ENCODE results near the gene ARID1B.
"Not testable (repeated sequence)": the region's sequence is repeated elsewhere in the genome, so short reads cannot be mapped to it uniquely, and the experiment has no call there.

Gene ARID1B

DNA sequence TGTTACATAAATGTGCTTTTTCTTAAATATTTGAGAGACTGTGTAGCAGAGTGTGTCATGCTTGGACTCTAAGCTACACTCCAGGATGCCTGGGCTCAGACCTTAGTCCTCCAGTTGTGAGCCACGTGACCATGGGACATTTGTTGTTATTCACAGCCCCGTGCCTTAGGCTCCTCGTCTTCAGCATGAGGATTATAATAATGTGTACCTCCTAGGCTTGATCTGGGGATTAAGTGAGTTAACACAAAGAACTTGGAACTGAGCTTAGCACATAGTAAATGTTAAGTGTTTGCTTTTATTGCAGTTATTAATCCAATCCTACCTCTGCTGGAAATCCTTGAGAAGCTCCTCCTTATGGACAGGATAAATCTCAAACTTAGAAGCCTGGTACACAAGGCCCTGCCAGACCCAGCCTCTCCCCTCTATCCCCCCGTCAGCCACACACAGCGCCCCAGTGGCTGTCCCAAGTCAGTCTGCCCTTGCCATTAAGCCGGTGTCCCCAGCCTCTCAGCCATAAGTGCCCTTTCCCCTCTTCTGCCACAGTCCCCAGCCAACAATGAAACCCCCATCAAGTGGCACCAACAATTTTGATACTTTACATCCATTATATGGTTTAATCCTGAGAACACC lies 368.6 kb downstream of the ARID1B start:
- no peak for DNase-seq

DNA sequence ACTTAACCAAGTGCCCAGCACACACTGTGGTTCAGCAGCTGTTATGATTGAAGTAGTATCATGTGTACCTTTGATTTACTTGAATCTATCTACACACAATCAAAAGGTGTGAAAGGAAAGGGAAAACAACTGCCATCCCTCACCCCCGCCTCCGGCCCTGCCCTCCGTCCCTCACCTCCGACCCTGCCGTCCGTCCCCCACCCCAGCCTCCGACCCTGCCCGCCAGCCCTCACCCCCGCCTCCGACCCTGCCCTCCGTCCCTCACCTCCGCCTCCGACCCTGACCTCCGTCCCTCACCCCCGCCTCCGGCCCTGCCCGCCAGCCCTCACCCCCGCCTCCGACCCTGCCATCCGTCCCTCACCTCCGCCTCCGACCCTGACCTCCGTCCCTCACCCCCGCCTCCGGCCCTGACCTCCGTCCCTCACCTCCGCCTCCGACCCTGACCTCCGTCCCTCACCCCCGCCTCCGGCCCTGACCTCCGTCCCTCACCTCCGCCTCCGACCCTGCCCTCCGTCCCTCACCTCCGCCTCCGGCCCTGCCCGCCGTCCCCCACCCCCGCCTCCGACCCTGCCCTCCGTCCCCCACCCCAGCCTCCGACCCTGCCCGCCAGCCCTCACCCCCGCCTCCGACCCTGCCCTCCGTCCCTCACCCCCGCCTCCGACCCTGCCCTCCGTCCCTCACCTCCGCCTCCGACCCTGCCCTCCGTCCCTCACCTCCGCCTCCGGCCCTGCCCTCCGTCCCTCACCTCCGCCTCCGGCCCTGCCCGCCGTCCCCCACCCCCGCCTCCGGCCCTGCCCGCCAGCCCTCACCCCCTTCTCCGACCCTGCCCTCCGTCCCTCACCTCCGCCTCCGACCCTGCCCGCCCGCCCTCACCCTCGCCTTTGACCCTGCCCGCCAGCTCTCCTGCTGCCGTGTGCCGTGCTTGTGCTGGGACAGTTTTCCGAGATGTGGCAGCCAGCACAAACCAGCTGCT lies 370.2 kb downstream of the ARID1B start:
- DNase-seq = not testable (repeated sequence)

DNA sequence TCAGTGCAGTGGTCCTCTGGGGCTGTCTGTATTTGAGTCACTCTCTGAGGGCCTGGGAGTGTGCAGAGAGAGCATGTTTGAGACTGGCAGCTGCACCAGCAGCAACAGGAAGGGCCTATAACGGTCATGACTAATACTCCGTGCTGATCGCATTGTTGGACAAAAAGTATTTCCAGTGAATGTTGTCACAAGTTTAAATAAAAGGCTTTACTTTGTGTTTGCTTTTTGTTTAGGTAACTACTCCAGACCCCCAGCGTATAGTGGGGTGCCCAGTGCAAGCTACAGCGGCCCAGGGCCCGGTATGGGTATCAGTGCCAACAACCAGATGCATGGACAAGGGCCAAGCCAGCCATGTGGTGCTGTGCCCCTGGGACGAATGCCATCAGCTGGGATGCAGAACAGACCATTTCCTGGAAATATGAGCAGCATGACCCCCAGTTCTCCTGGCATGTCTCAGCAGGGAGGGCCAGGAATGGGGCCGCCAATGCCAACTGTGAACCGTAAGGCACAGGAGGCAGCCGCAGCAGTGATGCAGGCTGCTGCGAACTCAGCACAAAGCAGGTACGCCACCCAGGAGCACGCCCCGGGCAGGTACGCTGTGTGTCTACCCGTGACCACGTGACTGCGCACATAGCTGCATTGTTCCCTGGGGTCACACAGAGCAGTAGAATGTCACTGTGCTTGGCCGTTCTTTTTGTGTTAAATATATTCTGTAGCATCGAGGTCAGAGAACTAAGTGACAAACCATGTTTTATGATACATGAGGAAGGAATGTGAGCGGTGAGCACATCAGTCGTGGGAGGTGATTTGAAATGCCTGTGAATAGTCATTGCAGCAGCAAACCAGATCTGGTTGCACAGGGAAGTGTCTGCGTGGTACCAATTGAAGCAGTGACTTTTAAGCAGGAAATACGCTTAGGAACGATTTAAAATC lies 371.5 kb downstream of the ARID1B start:
- no peak for DNase-seq

DNA sequence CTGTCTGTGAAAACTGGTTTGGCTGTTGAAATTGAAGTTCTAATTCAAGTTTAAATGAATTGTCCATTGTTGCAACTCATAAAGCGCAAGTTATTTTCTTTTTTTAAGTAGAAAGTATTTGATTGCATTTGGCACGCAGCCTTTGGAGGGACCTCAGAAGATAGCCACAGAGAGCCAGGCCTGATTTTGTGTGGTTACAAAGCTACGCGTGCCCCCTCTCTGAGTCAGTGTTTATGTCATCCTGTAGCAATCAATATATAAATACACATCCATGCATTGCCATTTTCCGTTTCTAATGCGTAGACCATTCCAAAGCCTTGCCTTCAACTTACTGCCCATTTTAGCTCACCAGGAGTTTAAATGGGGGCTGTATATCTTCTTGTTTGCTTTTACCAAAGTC lies 372.9 kb downstream of the ARID1B start:
- no peak for DNase-seq

DNA sequence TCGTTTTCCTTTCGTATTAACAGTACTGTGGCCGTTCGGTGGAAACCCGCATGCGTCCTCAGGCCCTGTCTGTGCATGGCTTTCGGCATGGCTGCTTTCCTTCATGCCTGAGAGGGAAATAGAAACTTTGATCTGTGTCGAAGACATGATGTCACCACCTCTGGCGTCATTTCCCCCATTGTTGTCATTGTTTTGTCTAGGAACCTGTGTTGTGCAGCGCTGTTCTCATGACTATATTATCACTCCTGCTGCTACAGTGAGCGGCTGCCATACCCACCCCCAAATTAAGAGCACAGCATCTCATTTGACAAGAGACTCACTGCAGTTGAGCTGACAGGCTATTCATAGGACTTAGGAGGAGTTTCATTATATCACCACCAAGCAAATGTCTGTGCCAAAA lies 373.9 kb downstream of the ARID1B start:
- DNase-seq = no peak

DNA sequence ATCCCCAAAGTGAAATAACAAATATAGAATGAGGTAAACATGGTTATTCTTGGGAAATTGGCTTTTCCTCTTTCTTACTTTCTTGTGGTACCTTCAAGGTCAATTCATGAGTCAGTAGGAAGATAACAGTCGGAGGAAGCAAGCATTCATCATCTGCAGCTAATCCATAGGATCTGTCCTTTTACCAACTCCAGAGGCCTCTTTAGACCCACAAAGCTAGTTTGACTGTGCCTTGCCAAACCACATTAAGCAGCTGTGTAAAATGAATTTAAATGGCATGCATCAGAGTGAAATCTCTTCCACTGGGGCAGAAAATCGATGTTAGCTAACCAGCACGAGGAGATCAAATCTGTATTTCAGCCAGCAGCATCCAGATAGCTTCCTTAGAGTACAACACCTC lies 374.8 kb downstream of the ARID1B start:
- no peak for DNase-seq

DNA sequence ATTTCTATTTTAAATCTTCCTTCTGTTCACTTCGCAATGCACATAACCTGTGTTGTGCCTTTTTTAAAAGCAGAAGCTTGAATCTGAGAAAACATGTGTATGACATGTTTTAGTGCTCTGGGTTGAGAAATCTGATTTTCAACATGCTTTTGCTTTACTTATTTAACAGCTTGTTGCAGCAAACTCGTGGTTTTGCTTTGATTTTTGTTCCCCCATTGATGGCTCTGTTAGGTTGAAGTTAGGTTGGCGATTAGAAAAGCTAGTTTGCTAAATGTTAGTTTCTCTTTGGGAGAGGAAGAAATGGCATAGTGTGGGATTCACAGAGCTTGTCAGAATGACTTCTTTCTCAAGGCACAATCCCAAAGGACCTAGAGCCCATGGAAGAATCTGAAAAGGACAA lies 375.4 kb downstream of the ARID1B start:
- no peak for DNase-seq

DNA sequence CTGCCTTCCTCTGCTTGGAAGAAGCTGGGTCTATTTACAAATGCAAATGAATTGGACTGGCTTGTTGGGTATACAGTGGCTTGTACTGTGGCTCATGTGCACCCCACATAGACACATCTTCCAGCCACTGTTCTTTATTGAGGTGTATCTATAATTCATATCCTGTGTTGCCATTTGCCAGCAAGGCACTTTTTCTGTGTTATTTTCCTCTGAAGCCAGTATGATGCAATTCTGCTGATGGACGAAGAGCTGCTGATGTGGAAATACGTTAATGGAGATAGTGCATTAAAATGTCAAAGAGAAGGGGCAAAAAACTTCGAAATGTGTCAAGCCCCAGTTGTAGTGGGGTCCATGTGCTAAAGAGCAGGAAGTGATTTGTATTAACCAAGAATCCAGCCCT lies 378.6 kb downstream of the ARID1B start:
- DNase-seq = no peak

DNA sequence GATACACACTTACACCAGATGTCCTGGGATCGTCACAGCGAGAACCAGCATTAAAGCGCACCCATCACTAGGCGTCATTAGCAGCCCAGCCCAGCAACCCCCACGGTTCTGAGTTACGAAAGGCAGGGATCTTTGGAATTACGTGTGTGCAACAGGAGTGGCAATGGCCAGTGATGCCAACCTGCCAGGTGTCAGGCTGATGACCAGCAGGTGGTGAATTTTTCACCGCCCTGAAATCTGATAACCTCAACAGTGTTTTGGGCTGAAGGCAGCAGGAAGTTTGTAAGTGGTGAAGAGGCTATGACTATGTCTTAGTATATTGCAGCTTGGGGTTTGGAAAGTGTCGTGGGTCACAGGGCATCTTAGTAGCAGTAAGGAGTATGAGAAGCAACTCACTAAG lies 380.1 kb downstream of the ARID1B start:
- DNase-seq = no peak

DNA sequence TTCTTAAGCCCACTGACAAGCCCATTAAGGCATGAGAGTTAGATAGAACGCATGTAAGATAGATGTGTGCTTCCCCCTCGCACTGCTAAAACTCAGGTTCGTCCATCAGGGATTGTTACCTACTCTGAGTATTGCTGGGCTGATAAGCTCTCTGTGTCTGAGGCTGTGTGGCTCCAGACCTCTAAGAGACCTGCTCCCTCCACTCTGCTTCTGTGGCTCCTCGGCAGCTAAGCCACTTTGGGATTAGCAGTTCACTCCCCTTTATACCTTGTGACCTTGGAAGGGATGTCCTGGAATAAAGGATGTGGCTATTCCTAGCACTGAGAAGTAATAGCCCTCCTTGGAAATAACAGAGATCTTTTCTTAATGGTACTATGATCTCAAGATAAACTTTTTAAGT lies 381.3 kb downstream of the ARID1B start:
- DNase-seq = no peak

DNA sequence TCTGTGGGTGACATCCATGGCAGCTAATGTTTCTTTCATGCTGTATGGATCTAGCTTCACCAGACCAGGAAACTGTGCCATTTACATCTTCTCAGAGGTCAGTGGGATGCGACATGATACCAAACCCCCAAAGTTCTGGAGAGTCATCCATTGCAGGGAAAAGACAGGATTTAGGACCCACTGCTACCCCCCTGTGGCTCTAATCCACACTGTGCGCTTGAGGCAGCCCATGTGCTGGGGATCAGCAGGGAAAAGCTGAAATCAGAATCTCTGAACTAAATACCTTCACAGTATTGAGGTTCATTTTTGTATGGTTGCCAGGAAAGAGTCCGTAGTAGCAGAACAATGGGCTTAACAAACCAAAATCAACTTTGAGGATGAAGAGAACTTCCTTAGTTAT lies 381.7 kb downstream of the ARID1B start:
- no peak for DNase-seq

DNA sequence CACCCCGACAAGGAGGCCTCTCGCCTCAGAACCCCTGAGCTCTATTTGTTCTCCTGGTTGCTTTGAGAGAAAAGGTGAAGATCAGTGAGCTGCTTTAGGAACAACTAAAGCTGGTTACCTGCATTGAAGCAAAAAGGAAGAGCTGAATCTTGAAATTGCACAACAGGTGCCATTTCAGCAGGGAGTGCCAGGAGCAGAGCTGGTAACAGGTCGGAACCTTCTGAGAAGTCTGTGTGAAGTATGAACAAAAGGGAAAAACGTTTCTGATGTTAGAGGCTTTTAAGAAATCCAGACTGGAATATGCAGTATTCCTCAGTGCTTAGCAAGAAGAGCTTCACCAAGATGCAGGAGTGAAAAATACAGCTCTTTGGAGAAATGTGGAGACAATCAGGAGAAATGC lies 382.2 kb downstream of the ARID1B start:
- DNase-seq = no peak

DNA sequence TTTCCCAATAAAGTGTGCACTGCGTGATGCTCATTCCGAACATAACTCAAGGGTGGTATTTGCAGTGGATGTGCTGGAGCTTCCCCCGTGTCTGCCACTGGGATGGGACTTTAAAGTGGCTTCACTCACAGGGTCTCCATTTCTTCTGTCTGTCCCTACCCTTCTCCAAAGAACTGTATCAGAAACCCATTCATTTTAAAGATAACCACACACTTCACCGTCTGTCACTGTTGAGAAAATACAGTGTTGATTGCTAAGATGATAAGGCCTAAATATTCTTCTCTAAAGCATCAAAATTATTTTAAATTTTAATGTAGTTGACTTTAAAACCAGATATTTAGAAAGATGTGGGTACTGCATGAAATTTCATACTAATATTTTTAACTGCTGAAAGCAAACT lies 384.7 kb downstream of the ARID1B start:
- no peak for DNase-seq

DNA sequence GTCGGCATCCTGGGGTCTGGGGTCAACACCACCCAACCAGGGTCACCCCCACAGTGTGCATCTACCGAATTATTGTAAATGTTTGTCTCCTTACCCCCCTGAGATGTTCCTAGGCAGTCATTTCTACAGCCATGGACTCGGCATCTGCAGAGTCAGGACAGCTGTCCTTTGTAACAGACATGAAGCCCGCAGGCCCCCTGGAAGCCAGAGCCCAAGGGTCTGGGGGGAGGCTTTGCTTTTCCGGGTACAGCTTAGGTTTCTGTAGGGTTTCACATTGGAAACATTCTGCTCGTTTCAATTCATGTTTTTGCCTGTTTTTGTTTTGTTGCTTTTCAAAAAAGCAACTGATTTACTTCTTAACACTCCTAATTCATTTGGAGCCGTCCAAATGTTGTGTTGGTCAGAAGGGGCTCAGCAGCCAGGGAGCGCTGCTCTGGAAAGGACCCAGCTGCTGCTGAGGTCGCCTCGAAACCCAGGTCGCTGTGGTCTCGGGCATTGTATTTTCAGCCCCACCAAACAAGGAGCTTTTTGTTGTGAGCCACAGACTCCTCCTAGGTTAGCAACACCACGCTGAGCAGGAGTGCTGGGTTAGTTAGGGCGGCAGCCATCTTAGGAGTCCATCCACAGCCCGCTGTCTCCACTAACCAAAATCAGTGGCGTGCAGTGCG lies 385.7 kb downstream of the ARID1B start:
- DNase-seq = no peak

DNA sequence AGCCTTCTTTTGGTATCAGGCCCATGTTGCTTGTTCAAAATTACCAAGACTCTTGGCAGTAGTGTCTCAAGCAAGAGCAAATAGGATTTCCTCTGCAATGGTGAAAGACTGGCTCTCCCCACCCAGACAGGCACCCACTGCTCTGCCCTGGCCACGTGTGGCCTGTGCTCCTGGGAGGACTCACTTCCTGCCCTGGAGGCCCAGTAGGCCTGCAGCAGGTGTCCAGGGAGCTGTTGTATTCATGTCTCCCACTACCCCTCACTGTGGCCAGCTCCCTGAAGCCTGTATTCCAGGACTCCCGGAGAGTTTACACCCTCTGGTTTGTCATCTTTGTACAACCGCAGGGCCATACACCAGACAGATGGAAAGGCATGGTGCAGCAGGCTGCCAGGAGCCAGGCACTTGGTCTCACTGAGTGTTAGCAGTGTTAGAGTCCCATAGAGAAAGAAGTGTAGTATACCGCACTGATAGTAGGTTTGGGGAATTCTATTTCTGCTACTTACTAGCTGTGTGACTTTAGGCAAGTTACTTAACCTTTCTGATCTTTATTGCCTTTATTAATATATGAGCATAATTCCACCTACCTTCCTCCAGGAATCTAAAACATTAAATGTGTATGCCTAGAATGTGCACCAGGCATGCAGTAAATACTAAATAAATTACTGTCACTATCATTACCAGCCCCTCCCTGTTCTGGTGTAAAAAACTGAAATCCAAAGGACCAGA lies 386.4 kb downstream of the ARID1B start:
- DNase-seq = no peak

DNA sequence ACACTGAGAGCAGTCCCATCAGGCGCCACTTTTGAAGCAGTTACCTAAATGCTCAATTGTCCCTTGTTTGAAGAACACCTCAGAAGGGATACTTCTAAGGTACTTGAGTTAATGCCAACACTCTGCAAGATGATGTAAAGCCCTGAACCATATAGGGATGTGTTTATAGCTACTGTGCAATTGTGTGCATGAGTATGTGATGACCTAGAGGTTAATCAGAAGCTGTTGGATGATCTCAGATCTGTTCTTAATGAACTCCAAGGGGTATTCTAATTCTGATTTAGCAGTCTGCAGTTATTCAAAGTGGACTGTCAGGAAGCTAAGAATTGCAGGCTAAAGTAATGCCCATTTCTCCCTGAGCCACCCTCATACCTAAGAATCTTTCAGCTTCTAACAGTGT lies 387.8 kb downstream of the ARID1B start:
- DNase-seq = no peak

DNA sequence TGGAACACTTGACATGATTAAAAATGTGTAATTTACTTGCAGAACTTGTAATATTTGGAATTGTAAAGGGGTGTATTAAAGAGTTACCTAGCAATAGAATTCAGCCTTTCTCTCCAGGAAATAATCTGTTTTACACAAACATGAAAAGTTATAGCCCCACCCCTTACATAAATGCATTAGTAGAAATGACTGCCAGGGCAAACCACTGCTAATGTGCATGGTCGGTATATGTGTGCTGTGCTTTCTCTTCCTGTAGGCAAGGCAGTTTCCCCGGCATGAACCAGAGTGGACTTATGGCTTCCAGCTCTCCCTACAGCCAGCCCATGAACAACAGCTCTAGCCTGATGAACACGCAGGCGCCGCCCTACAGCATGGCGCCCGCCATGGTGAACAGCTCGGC lies 389.6 kb downstream of the ARID1B start:
- DNase-seq = no peak

DNA sequence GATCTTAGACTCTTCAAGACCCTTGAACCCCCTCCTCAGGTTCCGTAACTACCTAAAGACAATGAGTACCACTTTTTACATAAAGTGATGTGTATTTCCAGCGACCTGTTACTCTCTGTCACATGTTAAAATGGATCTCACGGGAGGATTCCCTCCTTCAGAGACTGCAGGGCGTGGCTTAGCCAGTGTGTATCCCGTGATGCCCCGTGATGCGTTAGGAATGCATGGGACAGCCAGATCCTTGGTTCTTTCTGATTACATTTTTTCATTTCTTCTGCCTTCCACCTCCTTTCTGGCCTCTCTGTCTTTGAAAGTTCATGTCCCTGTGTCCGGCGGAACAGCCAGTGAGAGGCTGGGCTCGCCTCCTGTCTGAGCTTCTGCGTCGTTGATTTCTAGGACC lies 390.7 kb downstream of the ARID1B start:
- DNase-seq = no peak

DNA sequence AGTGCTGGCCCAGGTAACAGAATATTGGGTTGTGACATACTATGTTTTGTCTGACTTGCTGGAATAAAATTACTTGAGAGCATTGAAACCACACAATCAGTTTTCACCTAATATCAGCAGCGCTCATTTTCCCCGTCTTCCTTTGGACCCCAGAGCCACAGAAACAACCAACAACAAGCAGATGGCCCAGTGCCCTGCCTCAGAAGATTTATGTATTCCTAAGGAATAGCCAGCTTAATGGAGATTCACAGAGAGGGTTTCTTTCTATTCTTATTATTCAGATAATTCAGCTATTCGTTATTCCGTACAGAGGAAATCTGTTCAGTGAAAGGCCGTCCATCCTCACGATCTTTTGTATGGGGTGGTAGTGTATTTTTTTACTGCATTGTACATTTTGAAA lies 391.3 kb downstream of the ARID1B start:
- DNase-seq = no peak

DNA sequence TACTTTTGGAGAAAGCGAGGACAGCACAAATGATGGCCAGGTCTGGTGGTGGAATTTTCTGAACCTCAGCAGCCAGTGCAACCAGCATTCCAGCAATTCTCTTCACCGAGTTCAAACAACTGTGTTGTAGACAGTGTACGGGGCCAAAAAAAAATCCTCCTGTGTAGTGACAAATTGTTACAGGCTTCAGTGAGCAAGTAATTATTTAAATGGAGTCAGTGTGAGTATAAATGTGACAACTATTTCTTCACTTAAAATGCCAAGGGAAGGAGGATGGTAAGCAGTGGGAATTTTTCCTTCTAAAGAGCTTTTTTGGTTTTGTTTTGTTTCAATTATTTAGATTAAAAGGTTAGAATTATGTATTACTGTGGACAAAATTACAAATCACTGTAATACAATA lies 392.0 kb downstream of the ARID1B start:
- DNase-seq = no peak

DNA sequence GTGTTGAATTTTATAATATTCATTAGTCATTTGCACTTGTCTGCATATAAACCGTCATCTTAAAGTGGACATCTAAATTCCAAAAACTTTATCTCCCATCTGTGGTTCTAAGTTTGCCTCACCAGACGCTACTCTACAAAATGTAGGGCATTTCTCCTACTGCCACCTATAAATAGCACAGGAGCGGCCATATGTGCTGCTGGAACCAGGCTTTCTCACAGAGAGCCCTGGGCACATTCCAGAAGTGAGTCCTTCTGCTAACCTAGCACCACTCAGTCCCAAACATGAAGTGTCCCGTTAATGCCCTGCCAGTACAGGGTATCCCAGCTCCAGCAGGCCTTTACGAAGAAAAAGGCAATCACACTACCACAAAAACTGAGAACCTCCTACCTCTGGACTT lies 392.5 kb downstream of the ARID1B start:
- no peak for DNase-seq

DNA sequence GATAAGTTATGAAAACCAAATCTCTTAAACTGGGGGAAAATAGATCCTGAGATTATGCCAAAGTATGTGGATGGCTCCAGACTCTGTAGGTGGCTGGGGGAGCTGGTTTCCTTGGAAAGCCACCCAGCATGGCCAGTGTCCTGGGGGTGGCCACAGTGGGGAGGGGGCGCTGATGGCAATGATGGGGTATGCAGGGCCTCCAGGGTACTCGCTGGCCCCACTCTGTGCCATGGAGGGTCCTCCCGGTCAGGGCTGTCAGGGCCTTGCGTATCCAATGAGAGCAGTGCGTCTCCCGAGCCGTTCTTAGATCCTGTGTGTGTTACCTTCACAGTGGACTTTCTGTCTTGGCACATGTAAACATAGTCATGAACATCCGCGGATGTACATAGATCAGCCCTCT lies 393.4 kb downstream of the ARID1B start:
- no peak for DNase-seq

All from activated CD4-positive, alpha-beta T cell treated with anti-CD3 and anti-CD28 coated beads for 48 hours (primary cell).